Neuronal stem cell (in vitro differentiated cells): ENCODE measurements around the gene CCDC92.

Experiments used
- DNase-seq: peaks from one replicate; pipeline ENCODE4 v3.0.0-alpha.2; 2013; ENCODE audit warnings: low spot score
- H2AFZ ChIP-seq: one replicate; pipeline ENCODE4 v1.6.1; 2013; ENCODE audit warnings: mild to moderate bottlenecking, low read length, inconsistent platforms
- H2AK5ac ChIP-seq: 2 replicates; pipeline ENCODE4 v1.6.1; 2013; ENCODE audit warnings: low read depth, mild to moderate bottlenecking, inconsistent platforms, low read length, moderate library complexity, mixed read lengths
- H2BK120ac ChIP-seq: 2 replicates; pipeline ENCODE4 v1.6.1; 2013; ENCODE audit warnings: low read depth, mild to moderate bottlenecking, inconsistent platforms, low read length, moderate library complexity, mixed read lengths
- H2BK12ac ChIP-seq: one replicate; pipeline ENCODE4 v1.6.1; 2013; ENCODE audit warnings: low read length, inconsistent platforms
- H2BK15ac ChIP-seq: 2 replicates; pipeline ENCODE4 v1.6.1; 2013; ENCODE audit warnings: mild to moderate bottlenecking, low read length, inconsistent platforms, mixed read lengths
- H2BK5ac ChIP-seq: one replicate; pipeline ENCODE4 v1.6.1; 2013; ENCODE audit warnings: inconsistent platforms, mild to moderate bottlenecking, low read length, moderate library complexity
- H3K14ac ChIP-seq: one replicate; pipeline ENCODE4 v1.6.1; 2013; ENCODE audit warnings: low read length, inconsistent platforms
- H3K18ac ChIP-seq: 2 replicates; pipeline ENCODE4 v1.6.1; 2013; ENCODE audit warnings: low read length, inconsistent platforms
- H3K23ac ChIP-seq: 2 replicates; pipeline ENCODE4 v1.6.1; 2013; ENCODE audit warnings: low read depth, mild to moderate bottlenecking, mixed read lengths, low read length, inconsistent platforms; ENCODE audit not compliant: poor library complexity
- H3K27ac ChIP-seq: replicated peaks from 3 replicates; pipeline ENCODE4 v1.5.1; 2013; ENCODE audit warnings: low read length, inconsistent platforms
- H3K27me3 ChIP-seq, 3 experiments: 2 replicates each; pipeline ENCODE4 v1.6.1; 2013; ENCODE audit warnings: low read length in 3 of 3, mild to moderate bottlenecking in 2 of 3, inconsistent platforms in 1 of 3, low read depth in 1 of 3, mixed read lengths in 1 of 3, moderate library complexity in 1 of 3; ENCODE audit not compliant: control insufficient read depth in 3 of 3, insufficient read depth in 3 of 3
- H3K36me3 ChIP-seq, 2 donors: replicated peaks in 1 of 2; 2 replicates each; pipeline ENCODE4 v1.6.1; 2013; ENCODE audit warnings: low read length in 2 of 2; ENCODE audit not compliant: control insufficient read depth in 2 of 2, insufficient read depth in 2 of 2
- H3K4ac ChIP-seq: 2 replicates; pipeline ENCODE4 v1.6.1; 2013; ENCODE audit warnings: inconsistent platforms, mild to moderate bottlenecking, low read length, moderate library complexity
- H3K4me1 ChIP-seq, 2 donors: 1 replicate in 1 of 2; 2 replicates in 1 of 2; pipeline ENCODE4 v1.6.1; 2013; ENCODE audit warnings: low read length in 2 of 2, low read depth in 1 of 2; ENCODE audit not compliant: control insufficient read depth in 2 of 2, insufficient read depth in 1 of 2
- H3K4me2 ChIP-seq: one replicate; pipeline ENCODE4 v1.6.1; 2013; ENCODE audit warnings: mild to moderate bottlenecking, low read length, inconsistent platforms; ENCODE audit not compliant: insufficient read depth, poor library complexity, severe bottlenecking
- H3K4me3 ChIP-seq, 2 donors: 2 replicates each; pipeline ENCODE4 v1.5.1; 2013; ENCODE audit warnings: low read length in 2 of 2, mild to moderate bottlenecking in 2 of 2, inconsistent platforms in 1 of 2, moderate library complexity in 1 of 2
- H3K79me1 ChIP-seq: one replicate; pipeline ENCODE4 v1.6.1; 2013; ENCODE audit warnings: low read depth, mild to moderate bottlenecking, inconsistent platforms, low read length, moderate library complexity
- H3K9ac ChIP-seq: one replicate; pipeline ENCODE4 v1.6.1; 2013; ENCODE audit warnings: mild to moderate bottlenecking, low read depth, low read length, inconsistent platforms; ENCODE audit not compliant: poor library complexity
- H3K9me3 ChIP-seq, 2 donors: replicated peaks in 1 of 2; 2 replicates each; pipeline versions ENCODE3 to v1.6.1; 2013; ENCODE audit warnings: low read length in 2 of 2, mild to moderate bottlenecking in 2 of 2, inconsistent platforms in 1 of 2, low read depth in 1 of 2, mixed read lengths in 1 of 2, moderate library complexity in 1 of 2; ENCODE audit not compliant: control insufficient read depth in 2 of 2, insufficient read depth in 1 of 2
- H4K8ac ChIP-seq: one replicate; pipeline ENCODE4 v1.6.1; 2013; ENCODE audit warnings: low read depth, mild to moderate bottlenecking, inconsistent platforms, low read length, moderate library complexity
- H4K91ac ChIP-seq: one replicate; pipeline ENCODE4 v1.6.1; 2013; ENCODE audit warnings: low read length, low read depth, mild to moderate bottlenecking, inconsistent platforms; ENCODE audit not compliant: poor library complexity
- WGBS, 2 donors: extraction: QIAGEN DNeasy Blood & Tissue Kit; methylation state at CpG; one replicate each; pipeline ENCODE4 v1.1.7; 2013; ENCODE audit warnings: missing lambda C conversion rate in 2 of 2, mixed read lengths in 1 of 2; ENCODE audit not compliant: insufficient read length in 2 of 2, insufficient replicate concordance in 1 of 2; ENCODE audit errors: extremely low coverage in 2 of 2; 5-methylcytosine and 5-hydroxymethylcytosine counted together

CCDC92 gene

DNA sequence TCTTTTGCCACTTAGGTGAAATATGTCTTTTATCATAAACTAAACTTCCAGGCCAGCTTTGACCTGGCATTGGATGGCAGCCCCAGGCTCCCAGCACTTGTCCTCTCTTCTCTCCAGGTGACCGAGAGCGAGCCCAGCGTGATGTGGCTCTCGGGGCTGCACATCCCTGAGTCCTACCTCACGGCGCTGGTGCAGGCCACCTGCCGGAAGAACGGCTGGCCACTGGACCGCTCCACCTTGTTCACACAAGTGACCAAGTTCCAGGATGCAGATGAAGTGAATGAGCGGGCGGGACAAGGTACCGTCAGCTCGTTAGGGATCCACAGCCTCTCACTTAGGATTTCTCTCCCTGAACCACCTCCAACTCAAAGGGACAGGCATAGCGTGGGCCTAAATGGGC lies 39.4 kb downstream of the CCDC92 start:
- Histone ChIP-seq H4K8ac (no peak overlapping the region), H2BK5ac (no peak overlapping the region), H2AFZ (no peak overlapping the region), H3K14ac (no peak overlapping the region), H3K27ac (no peak overlapping the region), H2AK5ac (no peak overlapping the region), H3K4me2 (no peak overlapping the region), H3K9me3 (peaks cover 2 to 14% of the 10 kb centered on the region in 2 donors), H3K79me1 (no peaks in the 10 kb centered on the region), H3K4me1 (peaks cover under 1 to 4% of the 10 kb centered on the region in 2 donors), H3K36me3 (peaks cover 10 to 30% of the 10 kb centered on the region in 2 donors), H2BK12ac (no peak overlapping the region), H2BK120ac (no peak overlapping the region), H3K4ac (no peak overlapping the region), H3K4me3 (peak overlapping the region in 1 of 2 donors; percentile 57), H3K27me3 (no peaks in the 10 kb centered on the region), H2BK15ac (no peak overlapping the region), H3K18ac (no peak overlapping the region), H3K23ac (no peak overlapping the region), H4K91ac (no peak overlapping the region), H3K9ac (no peak overlapping the region)
- DNase-seq = no peak
- WGBS, 2 donors = no CpG with 5 or more reads among the region's 14 CpGs

GRCh38 chr12:123931686-123932321 lies 40.8 kb downstream of the CCDC92 start:
- DNase-seq = no peak
- H3K18ac ChIP-seq = no peak overlapping the region

DNA sequence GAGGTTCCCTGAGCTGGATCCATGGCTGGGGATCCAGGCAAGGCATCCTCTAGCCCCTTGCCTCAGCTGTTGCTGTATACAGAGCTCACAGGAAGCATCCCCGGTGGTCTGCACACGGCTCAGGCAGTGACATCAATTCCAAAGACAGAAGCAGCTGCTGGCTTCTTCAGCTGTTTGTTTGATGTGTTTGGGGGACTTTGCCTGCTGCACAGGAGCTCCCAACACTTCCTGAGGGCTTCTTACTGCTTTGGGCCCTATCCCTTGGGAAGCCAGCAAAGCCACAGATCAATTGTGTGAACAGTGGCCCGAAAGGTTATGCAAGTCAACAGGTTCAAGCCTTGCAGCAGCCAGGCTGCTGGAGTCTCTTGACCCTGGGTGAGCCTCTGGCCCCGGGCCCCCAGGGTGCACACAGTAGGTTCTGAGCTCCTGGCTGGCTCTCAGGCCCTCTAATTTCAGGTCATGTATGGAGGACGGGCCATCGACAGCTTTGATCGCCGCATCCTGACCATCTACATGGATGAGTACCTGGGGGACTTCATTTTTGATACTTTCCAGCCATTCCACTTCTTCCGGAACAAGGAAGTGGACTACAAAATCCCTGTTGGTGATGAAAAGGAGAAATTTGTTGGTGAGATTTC lies 42.6 kb downstream of the CCDC92 start:
- no peak overlapping the region for H3K14ac ChIP-seq
- H3K18ac ChIP-seq = no peak overlapping the region
- peaks cover 0 to 6% of the 10 kb centered on the region in 2 donors for H3K36me3 ChIP-seq
- H2BK12ac ChIP-seq = no peak overlapping the region
- no peaks in the 10 kb centered on the region for H3K79me1 ChIP-seq
- H3K4ac ChIP-seq = no peak overlapping the region
- no peak overlapping the region for H3K4me2 ChIP-seq
- H3K4me1 ChIP-seq = peaks cover 0 to 3% of the 10 kb centered on the region in 2 donors
- no peak overlapping the region for H3K9ac ChIP-seq
- no peak overlapping the region for H4K8ac ChIP-seq
- no peak overlapping the region for H2BK15ac ChIP-seq
- DNase-seq = no peak
- H4K91ac ChIP-seq = no peak overlapping the region
- H3K9me3 ChIP-seq = peaks cover 2 to 14% of the 10 kb centered on the region in 2 donors
- no peaks in the 10 kb centered on the region for H3K27me3 ChIP-seq
- no peak overlapping the region for H2BK5ac ChIP-seq
- H3K27ac ChIP-seq = no peak overlapping the region
- H2AK5ac ChIP-seq = no peak overlapping the region
- no CpG with 5 or more reads among the region's 9 CpGs for WGBS, 2 donors
- H2BK120ac ChIP-seq = no peak overlapping the region
- H3K23ac ChIP-seq = no peak overlapping the region
- H3K4me3 ChIP-seq = peak overlapping the region in 1 of 2 donors; percentile 29
- H2AFZ ChIP-seq = no peak overlapping the region

More at GRCh38 chr12:123931686-123932321, 40.8 kb downstream of the CCDC92 start:
- H3K14ac ChIP-seq = no peak overlapping the region
- H2AFZ ChIP-seq = no peak overlapping the region
- no peak overlapping the region for H3K9ac ChIP-seq
- no peak overlapping the region for H3K23ac ChIP-seq
- no peak overlapping the region for H3K27ac ChIP-seq
- H3K36me3 ChIP-seq = peaks cover 9 to 21% of the 10 kb centered on the region in 2 donors
- H2AK5ac ChIP-seq = no peak overlapping the region
- H2BK12ac ChIP-seq = no peak overlapping the region
- no peaks in the 10 kb centered on the region for H3K79me1 ChIP-seq
- H3K9me3 ChIP-seq = peaks cover 2 to 14% of the 10 kb centered on the region in 2 donors
- no peak overlapping the region for H3K4me2 ChIP-seq
- peaks cover 0 to 3% of the 10 kb centered on the region in 2 donors for H3K4me1 ChIP-seq
- no peaks in the 10 kb centered on the region for H3K27me3 ChIP-seq
- H3K4ac ChIP-seq = no peak overlapping the region
- no peak overlapping the region for H3K4me3 ChIP-seq
- WGBS, 2 donors = no CpG with 5 or more reads among the region's 14 CpGs
- H2BK120ac ChIP-seq = no peak overlapping the region
- H4K8ac ChIP-seq = no peak overlapping the region
- no peak overlapping the region for H4K91ac ChIP-seq
- H2BK15ac ChIP-seq = no peak overlapping the region
- no peak overlapping the region for H2BK5ac ChIP-seq

- Histone ChIP-seq H4K91ac (no peak overlapping the region), H3K4me1 (peaks cover 0 to 3% of the 10 kb centered on the region in 2 donors), H3K14ac (no peak overlapping the region), H3K36me3 (no peaks in the 10 kb centered on the region), H2BK15ac (no peak overlapping the region), H3K79me1 (no peaks in the 10 kb centered on the region), H3K9me3 (peaks cover 2 to 14% of the 10 kb centered on the region in 2 donors), H2AK5ac (no peak overlapping the region), H3K18ac (no peak overlapping the region), H3K4ac (no peak overlapping the region), H2BK5ac (no peak overlapping the region), H3K9ac (no peak overlapping the region), H3K4me2 (no peak overlapping the region), H3K27ac (no peak overlapping the region), H3K4me3 (no peak overlapping the region), H2AFZ (no peak overlapping the region), H3K23ac (no peak overlapping the region), H4K8ac (no peak overlapping the region), H2BK120ac (no peak overlapping the region), H2BK12ac (no peak overlapping the region), H3K27me3 (peaks cover 0 to 2% (median 0%) of the 10 kb centered on the region in 3 experiments)
- no CpG with 5 or more reads among the region's 7 CpGs for WGBS, 2 donors
- no peak for DNase-seq
Observed at GRCh38 chr12:123928897-123929296, 43.7 kb downstream of the CCDC92 start.
